OCI-LY3 (cell line): ENCODE data around the gene ZHX3.

ENCODE experiments used
- H2AFZ ChIP-seq: fragments of 200-600, 300-600 bp; shearing (Covaris generic); 2 replicates; pipeline ENCODE4 v1.6.0; 2014; ENCODE audit warnings: antibody characterized with exemption, low read depth, low read length
- H3K27ac ChIP-seq: fragments of 200-600, 300-600 bp; sonication (generic); 2 replicates; pipeline ENCODE4 v1.5.1; 2014; ENCODE audit warnings: mild to moderate bottlenecking, low read length, moderate library complexity, mixed read lengths
- H3K27me3 ChIP-seq: fragments of 200-600, 300-600 bp; sonication (generic); 2 replicates; pipeline ENCODE4 v1.6.1; 2014; ENCODE audit warnings: low read depth, low read length, mixed read lengths
- H3K36me3 ChIP-seq: fragments of 200-600, 300-600 bp; sonication (generic); replicated peaks from 2 replicates; pipeline ENCODE3; 2014; ENCODE audit warnings: low read depth, low read length, mixed read lengths
- H3K4me1 ChIP-seq: fragments of 300-600, 200-600 bp; sonication (generic); 2 replicates; pipeline ENCODE4 v1.6.1; 2014; ENCODE audit warnings: low read length, mixed read lengths
- H3K4me2 ChIP-seq: fragments of 200-600, 300-600 bp; sonication (generic); 2 replicates; pipeline ENCODE4 v1.6.1; 2014; ENCODE audit warnings: low read length, mixed read lengths
- H3K4me3 ChIP-seq: fragments of 300-600, 200-600 bp; sonication (generic); 2 replicates; pipeline ENCODE4 v1.5.1; 2014; ENCODE audit warnings: antibody characterized with exemption, mild to moderate bottlenecking, low read length, moderate library complexity
- H3K79me2 ChIP-seq: fragments of 300-600, 200-600 bp; shearing (Covaris generic); 2 replicates; pipeline ENCODE4 v1.6.1; 2014; ENCODE audit warnings: mild to moderate bottlenecking, low read length, mixed read lengths
- H3K9ac ChIP-seq: fragments of 300-600, 200-600 bp; shearing (Covaris generic); 2 replicates; pipeline ENCODE4 v1.6.0; 2014; ENCODE audit warnings: mild to moderate bottlenecking, low read length, moderate library complexity
- H3K9me3 ChIP-seq: fragments of 200-600, 300-600 bp; shearing (Covaris generic); 2 replicates; pipeline ENCODE4 v1.6.1; 2014; ENCODE audit warnings: low read length, mixed read lengths; ENCODE audit not compliant: insufficient read depth
- H4K20me1 ChIP-seq: fragments of 200-600, 300-600 bp; sonication (generic); 2 replicates; pipeline ENCODE4 v1.6.1; 2016; ENCODE audit warnings: low read length, mixed read lengths; ENCODE audit not compliant: insufficient read depth
- CTCF ChIP-seq: fragments of 200-600, 300-600 bp; sonication (generic); IDR thresholded peaks from 2 replicates; pipeline ENCODE4 v1.5.1; 2014; ENCODE audit warnings: antibody characterized with exemption, low read length, low read depth
- EZH2phosphoT487 ChIP-seq: fragments of 200-600 bp; shearing (Covaris generic); IDR thresholded peaks from 2 replicates; pipeline ENCODE4 v1.6.1; 2018; ENCODE audit warnings: antibody characterized with exemption, mixed run types, low read depth

Gene ZHX3

GRCh38 chr20:41259309-41259708, 58.2 kb downstream of the ZHX3 start:
- H3K36me3 ChIP-seq = no peaks in the 10 kb centered on the region
- H3K79me2 ChIP-seq = no peaks in the 10 kb centered on the region
- H2AFZ ChIP-seq = no peak overlapping the region
- H3K27me3 ChIP-seq = no peaks in the 10 kb centered on the region
- H3K4me1 ChIP-seq = no peaks in the 10 kb centered on the region
- no peak overlapping the region for H3K4me3 ChIP-seq
- TF ChIP-seq EZH2phosphoT487 = no peak
- no peak for TF ChIP-seq CTCF
- no peak overlapping the region for H3K9ac ChIP-seq
- H4K20me1 ChIP-seq = no peaks in the 10 kb centered on the region
- no peak overlapping the region for H3K27ac ChIP-seq
- no peaks in the 10 kb centered on the region for H3K9me3 ChIP-seq
- H3K4me2 ChIP-seq = no peak overlapping the region

- H3K27ac ChIP-seq = no peak overlapping the region
- no peak overlapping the region for H3K9ac ChIP-seq
- H2AFZ ChIP-seq = no peak overlapping the region
- no peaks in the 10 kb centered on the region for H4K20me1 ChIP-seq
- no peak for TF ChIP-seq EZH2phosphoT487
- no peak for TF ChIP-seq CTCF
- no peak overlapping the region for H3K4me3 ChIP-seq
- H3K4me2 ChIP-seq = no peak overlapping the region
- no peaks in the 10 kb centered on the region for H3K9me3 ChIP-seq
- H3K27me3 ChIP-seq = no peaks in the 10 kb centered on the region
- no peaks in the 10 kb centered on the region for H3K36me3 ChIP-seq
- H3K79me2 ChIP-seq = no peaks in the 10 kb centered on the region
- no peaks in the 10 kb centered on the region for H3K4me1 ChIP-seq
These were observed 59.1 kb downstream of the ZHX3 start for GRCh38 chr20:41258474-41258873.

- Histone ChIP-seq H4K20me1 (no peaks in the 10 kb centered on the region), H3K9ac (no peak overlapping the region), H3K36me3 (no peaks in the 10 kb centered on the region), H3K4me1 (no peaks in the 10 kb centered on the region), H3K4me2 (no peak overlapping the region), H3K9me3 (no peaks in the 10 kb centered on the region), H3K27me3 (no peaks in the 10 kb centered on the region), H3K4me3 (no peak overlapping the region), H3K79me2 (no peaks in the 10 kb centered on the region), H2AFZ (no peak overlapping the region), H3K27ac (no peak overlapping the region)
- no peak for TF ChIP-seq EZH2phosphoT487
- TF ChIP-seq CTCF = no peak
These were observed 61.0 kb downstream of the ZHX3 start for GRCh38 chr20:41256516-41256915.

GRCh38 chr20:41255655-41256054, 61.9 kb downstream of the ZHX3 start:
- no peaks in the 10 kb centered on the region for H3K9me3 ChIP-seq
- H3K27me3 ChIP-seq = no peaks in the 10 kb centered on the region
- no peak overlapping the region for H3K27ac ChIP-seq
- no peak overlapping the region for H2AFZ ChIP-seq
- TF ChIP-seq EZH2phosphoT487 (no peak), CTCF (no peak)
- no peak overlapping the region for H3K4me2 ChIP-seq
- no peaks in the 10 kb centered on the region for H3K4me1 ChIP-seq
- H3K9ac ChIP-seq = no peak overlapping the region
- no peak overlapping the region for H3K4me3 ChIP-seq
- H3K79me2 ChIP-seq = no peaks in the 10 kb centered on the region
- H4K20me1 ChIP-seq = no peaks in the 10 kb centered on the region
- no peaks in the 10 kb centered on the region for H3K36me3 ChIP-seq
